COLO668 (cell line): ENCODE data around the gene TNNT3.

Source experiments
- DNase-seq: peaks from one replicate; lab custom pipeline; 2025; ENCODE audit not compliant: unreplicated experiment; lab: John Stamatoyannopoulos, UW

Gene TNNT3

DNA sequence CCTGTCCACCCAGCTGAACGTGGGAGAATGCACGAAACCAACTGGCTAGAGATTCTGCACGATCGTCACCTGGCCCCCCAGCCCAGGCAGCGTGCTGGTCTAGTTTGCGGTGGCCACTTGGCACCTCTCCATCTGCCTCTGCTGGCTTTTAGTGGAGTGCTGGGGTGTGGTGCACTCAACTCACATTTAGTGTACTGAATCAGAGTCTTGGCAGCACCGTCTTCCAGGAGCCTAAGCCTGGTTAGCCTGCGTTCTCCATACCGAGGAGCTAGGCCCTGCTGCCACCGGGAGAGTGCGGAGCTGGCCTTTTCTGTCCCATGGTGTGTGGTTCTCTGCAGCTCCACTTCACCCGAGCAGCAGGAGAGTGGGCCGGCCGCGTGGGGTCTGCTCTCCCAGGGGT is 30.4 kb downstream of the TNNT3 start:
- no peak for DNase-seq

- DNase-seq, result no peak
These were observed 33.4 kb downstream of the TNNT3 start for GRCh38 chr11:1952806-1953482.

DNA sequence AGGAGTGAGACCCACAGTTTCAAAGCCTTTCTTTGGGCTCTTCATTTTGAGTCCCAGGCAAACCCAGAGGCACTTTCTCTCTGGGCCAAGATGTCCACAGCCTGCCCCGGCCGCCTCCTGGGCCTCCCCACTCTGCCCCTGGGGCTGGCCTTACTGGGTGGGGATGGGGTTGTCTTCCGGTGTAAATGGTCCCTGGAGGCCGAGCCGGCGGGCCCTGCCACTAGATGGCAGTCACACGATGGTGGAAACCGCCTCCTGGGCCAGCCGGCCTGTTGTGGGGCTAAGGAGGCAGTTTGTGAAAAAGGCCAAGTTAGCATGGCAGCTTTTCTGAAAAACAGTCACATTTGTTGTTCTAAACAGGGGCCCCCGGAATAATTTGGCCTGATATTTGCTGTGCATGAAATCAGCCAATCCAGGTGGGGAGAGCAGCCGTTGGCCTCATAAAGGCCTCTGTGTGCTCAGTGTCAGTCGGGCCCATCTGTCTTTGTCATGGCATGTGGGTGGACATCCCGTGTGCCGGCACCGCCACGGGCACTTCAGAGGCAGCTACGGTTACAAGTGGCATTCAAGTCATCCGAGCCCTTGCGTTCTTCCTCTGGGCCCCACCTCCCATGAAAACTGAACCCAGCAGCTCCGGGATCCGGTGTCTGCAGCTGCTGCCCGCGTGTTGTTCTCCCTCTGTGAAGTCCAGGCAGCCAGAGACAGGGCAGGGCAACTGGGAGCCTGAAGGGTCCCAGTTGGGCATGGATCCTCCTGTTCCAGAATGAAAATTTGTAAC is 34.2 kb downstream of the TNNT3 start:
- no peak for DNase-seq

GRCh38 chr11:1958367-1958766 is 38.9 kb downstream of the TNNT3 start:
- DNase-seq, result no peak

DNA sequence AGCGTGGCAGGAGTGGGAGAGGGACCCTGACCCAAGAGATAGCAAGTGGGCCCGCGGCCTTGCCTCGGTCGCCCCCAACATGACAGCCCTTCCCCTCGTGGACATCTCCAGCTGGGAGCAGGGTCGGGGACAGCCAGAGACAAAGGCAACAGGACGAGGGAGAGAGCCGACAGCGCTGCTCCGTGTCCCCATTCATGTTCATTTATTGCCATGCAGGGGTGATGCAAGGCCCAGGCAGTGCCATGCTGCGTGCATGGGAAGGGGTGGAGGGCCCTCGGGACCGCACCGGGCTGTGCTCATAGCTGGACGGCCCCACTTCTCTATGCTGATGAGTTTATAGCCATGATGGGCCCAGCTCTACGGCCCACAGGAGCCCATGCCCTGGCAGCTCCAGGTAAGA is 40.3 kb downstream of the TNNT3 start:
- DNase-seq, result no peak

GRCh38 chr11:1963864-1964263 is 44.4 kb downstream of the TNNT3 start:
- DNase-seq, result no peak

DNA sequence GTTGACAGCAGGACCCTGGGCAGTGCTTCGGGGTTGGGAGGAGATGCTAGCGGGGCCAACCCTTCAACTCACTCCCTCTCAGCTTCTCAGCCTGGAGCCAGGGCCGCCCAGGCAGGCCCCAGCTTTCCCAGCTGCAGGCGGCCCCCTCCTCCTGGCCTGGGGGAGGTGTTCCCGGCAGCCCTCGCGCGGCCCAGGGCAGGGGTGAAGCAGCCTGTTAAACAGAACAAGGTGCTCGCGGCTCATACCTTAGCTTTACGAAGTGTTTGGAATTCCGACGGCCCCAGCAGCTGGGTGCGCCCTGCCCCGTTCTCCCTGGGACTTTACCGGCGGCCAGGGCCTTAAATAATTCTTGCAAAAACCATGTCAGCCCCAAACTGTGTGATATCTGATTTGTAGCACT is 44.8 kb downstream of the TNNT3 start:
- DNase-seq, result no peak

DNA sequence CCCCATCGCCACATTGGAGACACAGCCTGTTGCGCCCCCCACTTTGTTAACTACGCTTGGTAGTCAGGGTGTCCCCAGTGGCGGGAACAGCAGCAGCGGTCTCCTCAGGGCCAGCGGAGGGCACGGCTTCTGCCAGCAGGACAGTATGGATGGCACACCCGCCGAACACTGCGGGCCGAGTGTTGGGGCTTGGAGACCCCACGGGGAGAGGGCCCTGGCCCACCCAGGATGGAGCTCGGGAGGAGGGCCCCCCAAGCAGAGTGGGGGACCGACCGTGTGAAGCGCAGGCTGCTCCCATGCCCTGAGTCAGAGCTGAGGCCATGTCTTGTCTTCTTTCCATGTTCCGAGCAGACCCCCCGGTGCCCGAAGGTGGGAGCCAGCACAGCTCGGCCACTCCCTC is 45.5 kb downstream of the TNNT3 start:
- no peak for DNase-seq

GRCh38 chr11:1966531-1966930 is 47.0 kb downstream of the TNNT3 start:
- no peak for DNase-seq

DNA sequence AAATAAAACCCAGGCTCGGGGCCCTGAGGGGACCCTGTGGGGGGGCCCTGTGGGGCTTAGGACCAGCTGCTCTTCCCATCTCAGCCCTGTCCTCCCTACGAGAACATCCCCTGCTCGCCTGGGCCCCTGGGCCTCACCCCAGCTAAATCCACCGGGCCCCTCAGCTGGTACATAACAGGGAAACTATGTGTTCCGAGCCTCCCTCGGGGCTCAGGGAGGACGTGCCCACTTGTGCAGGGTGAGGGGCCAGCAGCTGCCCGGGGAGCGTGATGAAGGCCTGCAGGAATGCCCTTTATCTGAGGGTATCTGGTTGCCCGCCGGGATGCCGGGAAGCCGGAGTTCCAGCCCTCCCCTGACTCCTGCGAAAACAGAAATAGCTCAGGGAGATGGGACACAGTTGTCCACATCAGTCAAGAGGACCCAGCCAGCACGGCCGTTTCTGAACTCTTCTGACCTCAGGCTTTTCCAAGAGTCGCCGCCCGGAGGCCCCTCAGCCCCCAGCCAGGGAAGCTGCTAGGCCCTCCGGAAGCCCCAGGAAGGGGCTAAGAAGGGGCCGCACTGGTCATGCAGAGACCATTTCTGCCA is 48.2 kb downstream of the TNNT3 start:
- no peak for DNase-seq

- no peak for DNase-seq
These were observed 49.0 kb downstream of the TNNT3 start for GRCh38 chr11:1968454-1969002.

GRCh38 chr11:1969035-1969434 is 49.5 kb downstream of the TNNT3 start:
- no peak for DNase-seq

DNA sequence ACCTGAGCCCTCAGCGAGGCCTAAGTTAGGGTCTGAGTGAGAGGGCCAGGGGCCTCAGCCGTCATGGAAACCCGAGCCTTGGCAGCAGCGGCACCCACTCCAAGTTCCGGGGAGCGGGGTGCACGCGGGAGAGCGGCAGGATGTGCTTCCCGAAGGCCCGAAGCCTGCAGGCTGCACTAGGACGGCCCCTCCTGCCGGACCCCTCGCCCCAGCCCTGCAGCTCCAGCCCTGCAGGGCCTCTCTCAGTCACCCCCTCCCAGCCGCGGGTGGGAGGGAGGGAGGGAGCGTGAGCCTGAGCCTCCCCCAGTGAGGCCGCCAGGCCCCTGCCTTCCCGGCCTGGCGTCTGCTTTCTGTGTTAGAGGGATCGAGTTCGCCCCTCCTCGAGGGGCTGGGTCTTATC is 50.3 kb downstream of the TNNT3 start:
- DNase-seq, result no peak

- DNase-seq, result no peak
These were observed 51.5 kb downstream of the TNNT3 start for GRCh38 chr11:1970956-1971355.

DNA sequence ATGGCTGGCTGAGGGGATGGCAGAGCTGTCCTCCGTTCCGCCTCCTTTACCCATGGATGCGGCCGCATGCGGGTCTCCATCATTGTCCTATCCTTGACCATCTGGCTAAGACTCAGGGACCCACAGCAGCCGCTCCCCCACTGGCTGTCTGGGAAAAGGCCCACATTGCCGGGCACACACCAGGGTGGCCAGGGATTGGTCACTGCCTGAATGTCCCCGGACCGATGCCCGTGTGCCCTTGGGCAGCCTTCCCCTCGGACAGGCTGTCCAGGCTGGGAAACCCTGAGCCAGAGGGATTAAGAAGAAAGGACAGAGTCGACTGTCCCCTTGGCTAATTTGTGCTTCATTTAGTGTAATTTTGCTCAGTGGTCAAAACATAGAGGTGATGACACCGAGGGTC is 55.7 kb downstream of the TNNT3 start:
- no peak for DNase-seq

DNA sequence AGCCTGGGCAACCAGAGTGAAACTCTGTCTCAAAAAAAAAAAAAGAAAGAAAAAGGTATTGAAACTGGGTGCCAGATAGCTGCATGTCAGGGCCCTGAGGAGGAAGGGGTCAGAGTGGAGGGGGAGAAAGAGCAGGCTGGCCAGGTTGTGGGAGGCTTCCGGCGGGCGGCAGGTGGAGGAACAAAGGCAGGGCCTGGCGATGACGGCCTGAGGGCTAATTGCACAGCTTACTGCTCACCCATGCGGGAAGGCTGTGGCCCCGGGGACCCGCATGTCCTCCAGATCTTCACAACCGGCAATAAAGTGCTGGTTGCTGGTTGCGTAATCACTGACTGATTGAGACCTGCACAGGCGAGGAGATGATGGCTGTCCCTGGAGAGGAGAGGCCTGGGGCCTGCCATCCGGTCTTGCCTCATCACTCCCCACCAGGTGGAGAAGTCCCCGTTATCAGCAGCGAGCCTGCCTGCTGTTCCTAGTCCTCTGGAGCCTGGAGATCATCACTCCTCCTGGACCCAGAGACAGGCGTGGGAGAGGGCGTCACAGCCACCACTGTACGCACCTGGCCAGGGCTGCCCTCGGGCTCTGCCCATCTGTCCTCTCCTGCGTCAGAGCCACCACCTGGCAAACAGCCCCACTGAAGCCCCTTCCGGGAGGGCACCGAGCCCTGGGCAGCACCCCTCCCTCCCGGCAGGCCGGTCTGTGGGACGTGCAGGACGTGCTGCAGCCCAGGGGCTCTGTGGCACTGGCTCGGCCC is 59.4 kb downstream of the TNNT3 start:
- no peak for DNase-seq

- no peak for DNase-seq
These were observed 60.1 kb downstream of the TNNT3 start for GRCh38 chr11:1979607-1980006.

GRCh38 chr11:1982873-1983600 is 63.5 kb downstream of the TNNT3 start:
- DNase-seq, result no peak

DNA sequence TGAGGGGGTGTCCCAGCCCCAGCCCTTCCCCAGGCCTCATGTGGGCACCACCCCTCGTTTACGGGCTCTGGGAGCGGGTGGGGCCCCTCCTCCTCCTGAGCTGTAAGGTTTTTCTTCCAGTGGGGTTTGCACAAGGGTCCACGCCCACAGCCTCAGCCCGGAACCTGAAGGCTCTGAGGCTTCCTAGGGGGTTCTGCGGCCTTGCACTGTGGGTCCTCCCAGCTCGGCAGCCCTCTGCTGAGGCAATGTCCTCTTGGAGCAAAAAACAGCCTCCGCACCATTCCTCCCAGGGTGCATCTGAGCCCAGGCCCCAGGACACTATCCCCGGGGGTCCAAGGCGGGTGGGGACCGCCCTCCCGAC is 64.1 kb downstream of the TNNT3 start:
- no peak for DNase-seq

- DNase-seq, result no peak
These were observed 67.5 kb downstream of the TNNT3 start for GRCh38 chr11:1987024-1987423.

DNA sequence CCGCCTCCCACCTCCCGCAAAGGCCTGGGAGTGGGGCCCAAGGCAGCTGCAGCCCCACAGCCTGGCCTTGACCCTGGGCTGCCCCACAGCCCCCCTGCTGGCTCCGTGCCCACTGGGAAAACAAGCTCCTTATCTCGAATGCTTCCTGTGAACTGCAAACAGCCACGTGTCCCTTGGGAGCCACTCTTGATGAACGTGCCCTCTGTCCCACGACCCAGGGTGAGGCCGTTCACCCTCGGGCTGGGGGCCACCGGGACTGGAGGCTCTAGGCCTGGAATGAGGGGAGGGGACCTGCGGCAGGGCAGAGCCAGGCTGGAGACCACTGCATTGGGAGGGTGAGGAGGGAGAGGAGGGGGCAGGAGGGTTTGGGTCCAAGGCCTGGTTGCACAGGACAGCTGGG is 68.7 kb downstream of the TNNT3 start:
- no peak for DNase-seq
